HUDEP-2 (cell line): ENCODE data around the gene ZNF789.

Experiments used
- DNase-seq, 76 experiments: peaks; one replicate each; lab custom pipeline; 2025; ENCODE audit not compliant: unreplicated experiment in 76 of 76; lab: John Stamatoyannopoulos, UW

ZNF789 gene

GRCh38 chr7:99501236-99501635 lies 28.5 kb downstream of the ZNF789 start:
- peak in 1 of 76 experiments; percentile 9 for DNase-seq

- DNase-seq: peak in 1 of 76 experiments; percentile 89
Observed at GRCh38 chr7:99504281-99504602, 31.6 kb downstream of the ZNF789 start.

GRCh38 chr7:99504603-99505323 lies 32.1 kb downstream of the ZNF789 start, which contains the start of gene ZKSCAN5:
TSS of gene ZKSCAN5 (plus strand) at chr7:99504662. CDS start at chr7:99506045, 1,383 bp downstream.
- DNase-seq: peak; percentile 23 to 99 (median 93)

GRCh38 chr7:99505324-99505662 lies 32.6 kb downstream of the ZNF789 start:
- DNase-seq: no peak

- no peak for DNase-seq
Observed at GRCh38 chr7:99514050-99514449, 41.4 kb downstream of the ZNF789 start.

- DNase-seq: no peak
Observed at GRCh38 chr7:99521399-99521798, 48.7 kb downstream of the ZNF789 start.

GRCh38 chr7:99525713-99526440 lies 53.2 kb downstream of the ZNF789 start:
- peak in 5 of 76 experiments; percentile 4 to 14 (median 13) for DNase-seq

GRCh38 chr7:99531354-99531765 lies 58.7 kb downstream of the ZNF789 start:
- no peak for DNase-seq

GRCh38 chr7:99535667-99536066 lies 63.0 kb downstream of the ZNF789 start:
- DNase-seq: no peak
